Stimulated activated naive CD8-positive, alpha-beta T cell treated with anti-CD3 and anti-CD28 coated beads, Interleukin-15, Interleukin-2, amounts not matched to agents 100 U/mL and 50 U/mL, for 24 hours (primary cell): ENCODE results near the gene TPBG.
"Not testable (repeated sequence)": the region's sequence is repeated elsewhere in the genome, so short reads cannot be mapped to it uniquely, and the experiment has no call there.

Source experiments
- ATAC-seq: fragments of 150-1000 bp; cut with Tn5 transposase; one replicate; pipeline ENCODE4 v1.10.0; 2021
- DNase-seq: peaks from one replicate; pipeline ENCODE4 v3.0.0; 2021

The TPBG gene

GRCh38 chr6:82376636-82377035 is 13.0 kb downstream of the TPBG start:
- ATAC-seq = no peak

GRCh38 chr6:82380566-82381185 is 17.1 kb downstream of the TPBG start:
- no peak for DNase-seq
- no peak for ATAC-seq

More at GRCh38 chr6:82376636-82377035, 13.0 kb downstream of the TPBG start:
- no peak for DNase-seq

- DNase-seq (no peak), ATAC-seq (no peak)
These were observed 17.7 kb downstream of the TPBG start for GRCh38 chr6:82381278-82381677.

GRCh38 chr6:82385102-82385501 is 21.5 kb downstream of the TPBG start:
- ATAC-seq = no peak

GRCh38 chr6:82385546-82385945 is 21.9 kb downstream of the TPBG start:
- ATAC-seq (no peak), DNase-seq (no peak)

More at GRCh38 chr6:82385102-82385501, 21.5 kb downstream of the TPBG start:
- DNase-seq = no peak

- ATAC-seq = no peak
- DNase-seq = no peak
These were observed 22.3 kb downstream of the TPBG start for GRCh38 chr6:82385961-82386360.

GRCh38 chr6:82394770-82395169 is 31.2 kb downstream of the TPBG start:
- ATAC-seq, DNase-seq: not testable (repeated sequence)

- DNase-seq (no peak), ATAC-seq (no peak)
These were observed 33.5 kb downstream of the TPBG start for GRCh38 chr6:82396964-82397751.

- no peak for ATAC-seq
- DNase-seq = no peak
These were observed 34.5 kb downstream of the TPBG start for GRCh38 chr6:82397962-82398692.

GRCh38 chr6:82408952-82409431 is 45.4 kb downstream of the TPBG start:
- ATAC-seq (no peak), DNase-seq (no peak)

- DNase-seq (no peak), ATAC-seq (no peak)
These were observed 46.6 kb downstream of the TPBG start for GRCh38 chr6:82410151-82410648.

GRCh38 chr6:82413868-82414267 is 50.3 kb downstream of the TPBG start:
- DNase-seq = no peak
- ATAC-seq = no peak

GRCh38 chr6:82415820-82416219 is 52.2 kb downstream of the TPBG start:
- ATAC-seq (no peak), DNase-seq (no peak)

- DNase-seq (no peak), ATAC-seq (no peak)
These were observed 52.7 kb downstream of the TPBG start for GRCh38 chr6:82416346-82416745.
